ENCODE measurements around the gene ERICH3.

The ERICH3 gene

DNA sequence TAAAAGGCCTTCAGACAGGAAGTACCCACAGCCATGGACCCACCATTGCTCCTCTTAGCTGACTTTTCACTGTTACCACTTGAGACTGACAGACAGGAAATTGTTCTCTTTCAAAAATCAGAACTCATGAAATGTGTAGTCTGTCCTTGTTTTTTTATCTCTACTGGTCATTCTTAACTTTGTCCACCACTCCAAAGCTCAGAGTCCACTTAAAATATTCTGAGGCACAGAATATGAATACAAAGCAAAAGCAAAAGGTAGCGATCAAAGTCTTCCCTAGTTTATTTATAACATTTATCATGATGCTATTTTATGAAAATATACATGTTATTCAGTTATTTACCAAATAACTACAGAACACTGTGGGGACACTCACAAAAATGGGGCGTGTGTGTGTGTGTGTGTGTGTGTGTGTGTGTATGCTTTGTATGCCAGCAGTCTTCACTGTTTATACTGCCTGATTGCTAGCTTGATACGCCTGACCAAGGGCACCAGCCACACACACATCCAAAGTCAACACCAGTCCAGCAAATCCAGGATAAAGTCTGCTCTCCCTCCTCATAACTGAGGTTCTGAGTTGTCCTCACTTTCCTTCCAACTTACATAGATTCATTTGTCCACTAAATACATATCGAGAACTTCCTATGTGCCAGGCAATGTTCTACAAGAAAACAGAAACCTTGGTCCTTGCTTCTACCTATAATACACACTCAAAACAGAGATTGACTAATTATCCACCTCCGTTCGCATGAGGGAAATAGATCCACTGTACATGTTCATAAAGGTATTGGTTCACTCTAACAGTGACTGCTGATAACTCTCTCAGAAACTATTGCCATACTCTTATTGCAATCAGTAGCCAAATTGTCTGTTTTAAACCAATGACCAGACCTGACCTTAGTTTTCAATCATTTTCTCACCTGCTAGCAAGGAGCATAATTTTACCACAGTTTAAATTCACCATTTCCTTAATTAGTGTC lies 79.4 kb downstream of the ERICH3 start:
- DNase-seq = no peak
- Histone ChIP-seq H3K9me3 (ENCODE audit: severe bottlenecking) (no peaks in the 10 kb centered on the region), H3K4me3 (ENCODE audit: low read depth, low read length) (no peak overlapping the region), H3K27me3 (ENCODE audit: insufficient read depth, low read depth, severe bottlenecking) (no peaks in the 10 kb centered on the region), H3K36me3 (no peaks in the 10 kb centered on the region), H3K27ac (no peak overlapping the region)
- no peak for TF ChIP-seq CTCF (IDR thresholded peaks at IDR 0.05; ENCODE audit: low read depth, low read length)

GRCh38 chr1:74592580-74593355 lies 80.8 kb downstream of the ERICH3 start:
- Histone ChIP-seq H3K4me3 (ENCODE audit: low read depth, low read length) (no peak overlapping the region), H3K27ac (no peak overlapping the region), H3K27me3 (ENCODE audit: insufficient read depth, low read depth, severe bottlenecking) (no peaks in the 10 kb centered on the region), H3K36me3 (no peaks in the 10 kb centered on the region), H3K9me3 (ENCODE audit: severe bottlenecking) (no peaks in the 10 kb centered on the region)
- no peak for TF ChIP-seq CTCF (IDR thresholded peaks at IDR 0.05; ENCODE audit: low read depth, low read length)
- no peak for DNase-seq

- DNase-seq = no peak
These were observed 81.6 kb downstream of the ERICH3 start for GRCh38 chr1:74591949-74592348.

GRCh38 chr1:74590288-74590687 lies 83.3 kb downstream of the ERICH3 start:
- Histone ChIP-seq H3K36me3 (no peaks in the 10 kb centered on the region), H3K4me3 (ENCODE audit: low read depth, low read length) (no peak overlapping the region), H3K27ac (no peak overlapping the region), H3K27me3 (ENCODE audit: insufficient read depth, low read depth, severe bottlenecking) (no peaks in the 10 kb centered on the region), H3K9me3 (ENCODE audit: severe bottlenecking) (no peaks in the 10 kb centered on the region)
- TF ChIP-seq CTCF (IDR thresholded peaks at IDR 0.05; ENCODE audit: low read depth, low read length) = no peak
- DNase-seq = no peak

More at GRCh38 chr1:74591949-74592348, 81.6 kb downstream of the ERICH3 start:
- Histone ChIP-seq H3K9me3 (ENCODE audit: severe bottlenecking) (no peaks in the 10 kb centered on the region), H3K27me3 (ENCODE audit: insufficient read depth, low read depth, severe bottlenecking) (no peaks in the 10 kb centered on the region), H3K36me3 (no peaks in the 10 kb centered on the region), H3K4me3 (ENCODE audit: low read depth, low read length) (no peak overlapping the region), H3K27ac (no peak overlapping the region)
- no peak for TF ChIP-seq CTCF (IDR thresholded peaks at IDR 0.05; ENCODE audit: low read depth, low read length)

GRCh38 chr1:74587888-74588287 lies 85.7 kb downstream of the ERICH3 start:
- Histone ChIP-seq H3K36me3 (no peaks in the 10 kb centered on the region), H3K9me3 (ENCODE audit: severe bottlenecking) (no peaks in the 10 kb centered on the region), H3K27ac (no peak overlapping the region), H3K27me3 (ENCODE audit: insufficient read depth, low read depth, severe bottlenecking) (no peaks in the 10 kb centered on the region), H3K4me3 (ENCODE audit: low read depth, low read length) (no peak overlapping the region)
- no peak for TF ChIP-seq CTCF (IDR thresholded peaks at IDR 0.05; ENCODE audit: low read depth, low read length)
- no peak for DNase-seq
